A673 (cell line): ENCODE measurements around the gene ZC3H11A. TPM values are rescaled to one million over a fixed set of nuclear protein-coding genes. Genes with fewer than 3 reads are reported as not detected.

Source experiments
- BruUV-seq: library from RNA; stranded (reverse); fragments of 400-500 nt; replicated peaks from 2 replicates; lab custom pipeline; 2021; lab: Mats Ljungman, UMichigan
- CTCF ChIA-PET: fragments of 300-600 bp; sonication (Branson Sonifier 250); formaldehyde crosslinking; loops from one replicate; lab custom pipeline; 2022; ENCODE audit warnings: antibody characterized with exemption; lab: Charles Lee
- POLR2A ChIA-PET: fragments of 300-600 bp; sonication (Branson Sonifier 250); formaldehyde crosslinking; loops from one replicate; lab custom pipeline; 2022; ENCODE audit warnings: antibody characterized with exemption; ENCODE audit not compliant: low non-redundant PET; lab: Charles Lee
- DNase-seq: peaks from one replicate; pipeline ENCODE4 v3.0.0-alpha.2; 2015; ENCODE audit warnings: low spot score
- H3K27ac ChIP-seq: fragments of 200-600 bp; sonication (generic); 2 replicates; pipeline ENCODE4 v1.5.1; 2016; ENCODE audit warnings: mixed run types, low read depth, mild to moderate bottlenecking, mixed read lengths, antibody characterized with exemption, low read length; ENCODE audit not compliant: poor library complexity, severe bottlenecking
- H3K27me3 ChIP-seq: fragments of 200-600 bp; sonication (generic); replicated peaks from 2 replicates; pipeline ENCODE4 v1.6.1; 2017; ENCODE audit warnings: mixed run types, low read depth, mild to moderate bottlenecking, mixed read lengths, antibody characterized with exemption, low read length; ENCODE audit not compliant: insufficient read depth, poor library complexity
- H3K36me3 ChIP-seq: fragments of 200-600 bp; sonication (generic); 2 replicates; pipeline ENCODE4 v1.6.1; 2016; ENCODE audit warnings: mixed run types, mild to moderate bottlenecking, mixed read lengths, antibody characterized with exemption, low read length; ENCODE audit not compliant: insufficient read depth, poor library complexity, severe bottlenecking
- H3K4me1 ChIP-seq: fragments of 200-600 bp; sonication (generic); 2 replicates; pipeline ENCODE4 v1.6.1; 2017; ENCODE audit warnings: mixed run types, mild to moderate bottlenecking, mixed read lengths, antibody characterized with exemption, low read length; ENCODE audit not compliant: insufficient read depth, poor library complexity, severe bottlenecking
- H3K4me3 ChIP-seq: fragments of 200-600 bp; sonication (generic); 2 replicates; pipeline ENCODE4 v1.5.1; 2016; ENCODE audit warnings: low read depth, mixed run types, mild to moderate bottlenecking, mixed read lengths, low read length; ENCODE audit not compliant: poor library complexity, severe bottlenecking
- H3K9me3 ChIP-seq: fragments of 200-600 bp; sonication (generic); 2 replicates; pipeline ENCODE4 v1.6.1; 2016; ENCODE audit warnings: mixed run types, low read depth, mild to moderate bottlenecking, mixed read lengths, antibody characterized with exemption, low read length; ENCODE audit not compliant: poor library complexity, severe bottlenecking
- CTCF ChIP-seq: fragments of 300-800, 200-600 bp; sonication (generic); conservative IDR thresholded peaks from 2 replicates; pipeline ENCODE4 v1.5.1; 2017; ENCODE audit warnings: low read depth, mild to moderate bottlenecking, antibody characterized with exemption, low read length, moderate library complexity, mixed read lengths
- EZH2 ChIP-seq: fragments of 200-600 bp; sonication (generic); IDR thresholded peaks from 2 replicates; pipeline ENCODE4 v1.6.1; 2017; ENCODE audit warnings: borderline replicate concordance, low read depth, mild to moderate bottlenecking, mixed read lengths, antibody characterized with exemption, low read length; ENCODE audit not compliant: poor library complexity, severe bottlenecking
- intact Hi-C: fragments of 100-400 bp; cut with micrococcal nuclease; formaldehyde crosslinking; loops from one replicate; pipeline ENCODE4 v1.10.0; 2022; ENCODE audit not compliant: unreplicated experiment
- total RNA-seq: library from RNA; stranded (reverse); gene quantifications from 2 replicates; pipeline ENCODE4 v1.2.3, GENCODE V29; 2021

Gene ZC3H11A
- total RNA-seq, 1 experiment from 2014 or later, result 95.3 TPM

- Histone ChIP-seq H3K36me3 (no peaks in the 10 kb centered on the region), H3K4me3 (no peak overlapping the region), H3K27ac (no peak overlapping the region), H3K27me3 (no peaks in the 10 kb centered on the region), H3K9me3 (no peaks in the 10 kb centered on the region), H3K4me1 (no peaks in the 10 kb centered on the region)
- CTCF ChIA-PET, result no interaction called here
- intact Hi-C loops, result no loop called here
- BruUV-seq, result no TSS peak
- no peak for DNase-seq
- no peak for TF ChIP-seq EZH2
- no peak for TF ChIP-seq CTCF
- POLR2A ChIA-PET, result no interaction called here
These were observed 17.3 kb upstream of the ZC3H11A start for GRCh38 chr1:203778146-203778545.

GRCh38 chr1:203778789-203779188 lies 16.6 kb upstream of the ZC3H11A start:
- ChIA-PET POLR2A (no interaction called here), CTCF (no interaction called here)
- no peak overlapping the region for H3K4me3 ChIP-seq
- H3K4me1 ChIP-seq, result no peaks in the 10 kb centered on the region
- H3K36me3 ChIP-seq, result no peaks in the 10 kb centered on the region
- BruUV-seq, result no TSS peak
- TF ChIP-seq CTCF (no peak), EZH2 (no peak)
- H3K27ac ChIP-seq, result no peak overlapping the region
- H3K27me3 ChIP-seq, result no peaks in the 10 kb centered on the region
- intact Hi-C loops, result no loop called here
- H3K9me3 ChIP-seq, result no peaks in the 10 kb centered on the region
- DNase-seq, result no peak

- TF ChIP-seq EZH2, result no peak
- no peak for TF ChIP-seq CTCF
- no peak for DNase-seq
- H3K4me3 ChIP-seq, result no peak overlapping the region
- POLR2A ChIA-PET, result no interaction called here
- no peaks in the 10 kb centered on the region for H3K27me3 ChIP-seq
- H3K4me1 ChIP-seq, result no peaks in the 10 kb centered on the region
- CTCF ChIA-PET, result no interaction called here
- H3K27ac ChIP-seq, result no peak overlapping the region
- no TSS peak for BruUV-seq
- intact Hi-C loops, result no loop called here
- no peaks in the 10 kb centered on the region for H3K9me3 ChIP-seq
- H3K36me3 ChIP-seq, result no peaks in the 10 kb centered on the region
These were observed 13.5 kb upstream of the ZC3H11A start for GRCh38 chr1:203781962-203782361.
